Endodermal cell (in vitro differentiated cells): ENCODE data around the gene ARMC2. TPM values are rescaled to one million over a fixed set of nuclear protein-coding genes. Genes with fewer than 3 reads are reported as not detected.

Experiments
- DNase-seq: peaks from one replicate; pipeline ENCODE4 v3.0.0-alpha.2; 2017
- H3K27ac ChIP-seq: 2 replicates; pipeline ENCODE4 v1.5.1; 2013; ENCODE audit warnings: mild to moderate bottlenecking, low read depth, low read length, moderate library complexity
- H3K27me3 ChIP-seq: 2 replicates; pipeline ENCODE4 v1.6.1; 2013; ENCODE audit warnings: mild to moderate bottlenecking, low read length, moderate library complexity; ENCODE audit not compliant: insufficient read depth, control insufficient read depth, poor library complexity, severe bottlenecking
- H3K36me3 ChIP-seq: 2 replicates; pipeline ENCODE4 v1.7.0; 2013; ENCODE audit warnings: mild to moderate bottlenecking, low read length, moderate library complexity; ENCODE audit not compliant: control insufficient read depth, insufficient read depth
- H3K4me1 ChIP-seq: one replicate; pipeline ENCODE4 v1.7.0; 2013; ENCODE audit warnings: low read length; ENCODE audit not compliant: control insufficient read depth, insufficient read depth
- H3K4me3 ChIP-seq: 2 replicates; pipeline ENCODE4 v1.5.1; 2013; ENCODE audit warnings: mild to moderate bottlenecking, low read length, moderate library complexity
- H3K9ac ChIP-seq: 2 replicates; pipeline ENCODE4 v1.6.1; 2013; ENCODE audit warnings: mild to moderate bottlenecking, low read length, moderate library complexity; ENCODE audit not compliant: poor library complexity, severe bottlenecking; ENCODE audit errors: extremely low read depth
- H3K9me3 ChIP-seq: 2 replicates; pipeline ENCODE4 v1.6.1; 2013; ENCODE audit warnings: mild to moderate bottlenecking, low read length, moderate library complexity; ENCODE audit not compliant: control insufficient read depth
- H3K27ac Mint-ChIP-seq: 2 replicates; pipeline ENCODE4 v1.8.0; 2020; ENCODE audit warnings: mixed read lengths
- H3K27me3 Mint-ChIP-seq: 2 replicates; pipeline ENCODE4 v1.8.0; 2021; ENCODE audit warnings: mild to moderate bottlenecking, mixed read lengths; ENCODE audit not compliant: insufficient read depth
- H3K36me3 Mint-ChIP-seq: 2 replicates; pipeline ENCODE4 v1.8.0; 2020; ENCODE audit warnings: low read depth, mixed read lengths
- H3K4me1 Mint-ChIP-seq: 2 replicates; pipeline ENCODE4 v1.8.0; 2020; ENCODE audit warnings: mixed read lengths
- H3K4me3 Mint-ChIP-seq: 2 replicates; pipeline ENCODE4 v1.8.0; 2020; ENCODE audit warnings: mild to moderate bottlenecking, moderate library complexity, mixed read lengths
- H3K9me3 Mint-ChIP-seq: 2 replicates; pipeline ENCODE4 v1.8.0; 2020; ENCODE audit warnings: mild to moderate bottlenecking, mixed read lengths
- CTCF ChIP-seq: fragments of 200-600 bp; sonication (generic); conservative IDR thresholded peaks from 2 replicates; pipeline ENCODE4 v1.5.0; 2021; ENCODE audit warnings: antibody characterized with exemption, mild to moderate bottlenecking
- WGBS, 2 experiments: methylation state at CpG; one replicate each; pipeline versions ENCODE4 v1.1.5 to v1.1.7; 2013; ENCODE audit warnings: missing lambda C conversion rate in 2 of 2, mixed read lengths in 1 of 2; ENCODE audit not compliant: insufficient coverage in 1 of 2, insufficient read length in 1 of 2; 5-methylcytosine and 5-hydroxymethylcytosine counted together
- total RNA-seq, 2 donors: library from RNA; stranded (reverse); fragmentation: NEBNext Ultra II Directional in 1 of 2; extraction: Animal tissue kit (Norgen Biotek cat#: 25700) in 1 of 2; gene quantifications; 2 replicates in 1 of 2; 3 replicates in 1 of 2; pipeline ENCODE4 v1.2.1, GENCODE V29; 2021

Gene ARMC2
- total RNA-seq, 2 donors from 2014 or later, result 7.1 to 8.3 TPM

GRCh38 chr6:108866798-108867197 lies 18.6 kb downstream of the ARMC2 start:
- H3K27me3 Mint-ChIP-seq, result no peaks in the 10 kb centered on the region
- H3K9me3 Mint-ChIP-seq, result no peaks in the 10 kb centered on the region
- no peak for DNase-seq
- H3K4me1 Mint-ChIP-seq, result peaks cover 8% of the 10 kb centered on the region
- no peak overlapping the region for H3K4me3 Mint-ChIP-seq
- Histone ChIP-seq H3K9me3 (peaks cover 6% of the 10 kb centered on the region), H3K9ac (no peak overlapping the region), H3K27ac (no peak overlapping the region), H3K27me3 (no peaks in the 10 kb centered on the region), H3K36me3 (no peaks in the 10 kb centered on the region), H3K4me1 (peaks cover 4% of the 10 kb centered on the region), H3K4me3 (no peak overlapping the region)
- H3K36me3 Mint-ChIP-seq, result peaks cover 27% of the 10 kb centered on the region
- peak overlapping the region; percentile 52 for H3K27ac Mint-ChIP-seq
- WGBS, 2 experiments, result 100% methylated on average over 1 of the region's 3 CpGs; no CpG with 5 or more reads in 1 of the 2 experiments
- no peak for TF ChIP-seq CTCF

- Mint-ChIP-seq H3K27ac (no peak overlapping the region), H3K36me3 (peaks cover 22% of the 10 kb centered on the region), H3K4me1 (peaks cover 7% of the 10 kb centered on the region)
Measured at GRCh38 chr6:108868647-108869046, 20.4 kb downstream of the ARMC2 start.

GRCh38 chr6:108869876-108870275 lies 21.7 kb downstream of the ARMC2 start:
- H3K9me3 ChIP-seq, result peaks cover 6% of the 10 kb centered on the region
- H3K27me3 Mint-ChIP-seq, result no peaks in the 10 kb centered on the region
- no peaks in the 10 kb centered on the region for H3K27me3 ChIP-seq
- no peak overlapping the region for H3K9ac ChIP-seq
- H3K36me3 ChIP-seq, result no peaks in the 10 kb centered on the region
- no peak for DNase-seq
- no peaks in the 10 kb centered on the region for H3K9me3 Mint-ChIP-seq
- TF ChIP-seq CTCF, result no peak
- no peak overlapping the region for H3K27ac ChIP-seq
- H3K4me1 ChIP-seq, result peaks cover 10% of the 10 kb centered on the region
- H3K36me3 Mint-ChIP-seq, result peaks cover 15% of the 10 kb centered on the region
- H3K27ac Mint-ChIP-seq, result no peak overlapping the region
- no peak overlapping the region for H3K4me3 Mint-ChIP-seq
- peaks cover 11% of the 10 kb centered on the region for H3K4me1 Mint-ChIP-seq
- 90 to 95% methylated on average over 2 of the region's 2 CpGs for WGBS, 2 experiments
- no peak overlapping the region for H3K4me3 ChIP-seq

More at GRCh38 chr6:108868647-108869046, 20.4 kb downstream of the ARMC2 start:
- no peak for TF ChIP-seq CTCF
- H3K4me1 ChIP-seq, result peaks cover 5% of the 10 kb centered on the region
- no peak overlapping the region for H3K4me3 ChIP-seq
- H3K27me3 Mint-ChIP-seq, result no peaks in the 10 kb centered on the region
- no peak overlapping the region for H3K9ac ChIP-seq
- no peaks in the 10 kb centered on the region for H3K27me3 ChIP-seq
- H3K4me3 Mint-ChIP-seq, result no peak overlapping the region
- no peak overlapping the region for H3K27ac ChIP-seq
- peaks cover 6% of the 10 kb centered on the region for H3K9me3 ChIP-seq
- WGBS, 2 experiments, result 81 to 91% methylated on average over 3 to 8 of the region's 8 CpGs
- no peak for DNase-seq
- no peaks in the 10 kb centered on the region for H3K36me3 ChIP-seq
- H3K9me3 Mint-ChIP-seq, result no peaks in the 10 kb centered on the region
